Camera-type eye (tissue), 1 donor: Measurements from ENCODE around the gene IER5. TPM values are rescaled to one million over a fixed set of nuclear protein-coding genes. Genes with fewer than 3 reads are reported as not detected.

Experiments
- total RNA-seq: library from RNA; depleted of rRNA; stranded (reverse); fragments of >200 nt; gene quantifications from one replicate; pipeline ENCODE4 v1.2.3, GENCODE V29; 2014

Gene IER5
- 15.1 TPM for total RNA-seq

GRCh38 chr1:181088079-181089016 lies at the start of gene IER5:
TSS of gene IER5 (plus strand) at chr1:181088700. CDS start at chr1:181088903, 203 bp downstream.

Other genes with a start within 250 kb of the IER5 start
- gene KIAA1614, start 175.8 kb upstream of the IER5 start, total RNA-seq = 52.6 TPM
- 50.9 TPM for gene STX6, start 65.8 kb upstream of the IER5 start, total RNA-seq
- 6.2 TPM for gene MR1, start 54.7 kb upstream of the IER5 start, total RNA-seq